ENCODE data around the gene SHB. TPM values are rescaled to one million over a fixed set of nuclear protein-coding genes. Genes with fewer than 3 reads are reported as not detected.

Gene SHB
- total and polyA plus RNA-seq, 2 of the 13 experiments (the other 11 are each of a cell fraction or from before 2014, with no cell fraction given), result 19.4 to 20.7 TPM

DNA sequence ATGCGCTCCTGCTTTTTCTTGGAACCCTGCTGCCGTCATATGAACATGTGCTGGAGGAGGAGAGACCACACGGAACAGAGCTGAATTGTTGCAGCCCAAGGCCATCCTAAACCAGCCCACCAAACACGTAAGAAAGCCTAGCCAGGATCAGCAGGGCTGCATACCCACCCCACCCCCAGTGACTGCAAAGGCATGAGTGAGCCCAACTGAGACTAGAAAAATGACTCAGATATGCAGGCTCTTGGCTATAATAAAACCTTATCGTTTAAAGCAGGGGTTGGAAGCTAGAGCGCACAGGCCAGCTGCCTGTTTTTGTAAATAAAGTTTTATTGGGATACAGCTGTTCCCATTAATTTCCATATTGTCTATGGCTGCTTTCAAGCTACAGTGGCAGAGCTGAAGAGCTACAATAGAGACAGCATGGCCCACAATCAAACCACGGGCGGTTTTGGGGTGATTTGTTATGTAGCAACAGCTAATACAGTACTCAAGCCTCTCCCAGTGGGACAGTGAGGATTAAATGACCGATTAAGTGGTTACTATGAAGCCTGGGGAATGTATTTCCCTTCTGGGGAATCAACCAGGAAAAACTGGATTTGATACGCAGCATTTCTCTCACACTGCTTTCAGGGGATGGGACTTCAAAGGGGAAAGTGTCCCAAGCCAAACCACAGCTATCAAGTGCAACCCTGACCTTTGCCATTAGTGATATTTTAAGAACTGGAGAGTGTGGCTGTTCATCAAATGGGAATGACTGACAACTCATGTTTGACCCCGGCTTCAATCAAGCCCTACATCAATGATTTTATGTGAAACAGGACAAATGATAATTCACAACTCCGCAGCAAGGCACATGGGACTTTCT is 6.3 kb downstream of the SHB start (continued):
- TF ChIP-seq GZF1 (CRISPR knock-in tag; IDR thresholded peaks at IDR 0.05) (no peak), TCF7L2 (IDR thresholded peaks at IDR 0.05; ENCODE audit: low read depth, low read length) (peak; percentile 88), EEA1 (CRISPR knock-in tag; IDR thresholded peaks at IDR 0.05; ENCODE audit: borderline replicate concordance) (no peak), MAFF (IDR thresholded peaks at IDR 0.05; ENCODE audit: low read depth, low read length) (no peak), SRSF1 (optimal IDR thresholded peaks at IDR 0.05; ENCODE audit: low read depth, low read length) (no peak), ZNF503 (CRISPR knock-in tag; IDR thresholded peaks at IDR 0.05) (0 out of 2 replicates have a peak, but pooled peaks have one; percentile 53), ZFP82 (CRISPR knock-in tag; IDR thresholded peaks at IDR 0.05; ENCODE audit: borderline replicate concordance) (no peak), ZNF850 (CRISPR knock-in tag; conservative IDR thresholded peaks at IDR 0.05) (no peak), MBNL3 (CRISPR knock-in tag; conservative IDR thresholded peaks at IDR 0.05) (no peak), ETV6 (CRISPR knock-in tag; conservative IDR thresholded peaks at IDR 0.05) (no peak), LRRFIP1 (CRISPR knock-in tag; conservative IDR thresholded peaks at IDR 0.05) (no peak), ERF (CRISPR knock-in tag; IDR thresholded peaks at IDR 0.05) (peak; percentile 35; the same call in 1 of the 2 replicates), HOXA9 (CRISPR knock-in tag; IDR thresholded peaks at IDR 0.05; ENCODE audit: borderline replicate concordance) (no peak), TGIF2 (CRISPR knock-in tag; IDR thresholded peaks at IDR 0.05) (no peak), ZNF260 (CRISPR knock-in tag; IDR thresholded peaks at IDR 0.05; ENCODE audit: borderline replicate concordance, low read depth) (no peak), TOE1 (CRISPR knock-in tag; IDR thresholded peaks at IDR 0.05) (no peak), MIXL1 (CRISPR knock-in tag; IDR thresholded peaks at IDR 0.05) (no peak), NR3C1 (CRISPR knock-in tag; IDR thresholded peaks at IDR 0.05) (no peak), NRL (CRISPR knock-in tag; IDR thresholded peaks at IDR 0.05; ENCODE audit: borderline replicate concordance) (no peak), ZNF841 (CRISPR knock-in tag; IDR thresholded peaks at IDR 0.05; ENCODE audit: borderline replicate concordance) (no peak), ZNF17 (CRISPR knock-in tag; IDR thresholded peaks at IDR 0.05) (no peak), MXI1 (IDR thresholded peaks at IDR 0.05; ENCODE audit: borderline replicate concordance, low read depth, low read length) (no peak), FOXC1 (CRISPR knock-in tag; IDR thresholded peaks at IDR 0.05; ENCODE audit: borderline replicate concordance) (no peak), ZNF552 (CRISPR knock-in tag; IDR thresholded peaks at IDR 0.05; ENCODE audit: borderline replicate concordance) (no peak), SRSF4 (IDR thresholded peaks at IDR 0.05; ENCODE audit: low read depth, low read length, poor library complexity, severe bottlenecking) (no peak), KDM5B (CRISPR knock-in tag; IDR thresholded peaks at IDR 0.05; ENCODE audit: borderline replicate concordance) (no peak)
- TF ChIP-seq, protein P1, sequence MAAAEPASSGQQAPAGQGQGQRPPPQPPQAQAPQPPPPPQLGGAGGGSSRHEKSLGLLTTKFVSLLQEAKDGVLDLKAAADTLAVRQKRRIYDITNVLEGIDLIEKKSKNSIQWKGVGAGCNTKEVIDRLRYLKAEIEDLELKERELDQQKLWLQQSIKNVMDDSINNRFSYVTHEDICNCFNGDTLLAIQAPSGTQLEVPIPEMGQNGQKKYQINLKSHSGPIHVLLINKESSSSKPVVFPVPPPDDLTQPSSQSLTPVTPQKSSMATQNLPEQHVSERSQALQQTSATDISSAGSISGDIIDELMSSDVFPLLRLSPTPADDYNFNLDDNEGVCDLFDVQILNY (CRISPR knock-in tag; conservative IDR thresholded peaks at IDR 0.05), result no peak

Measured in HepG2 (cell line).